ENCODE data around the gene HADHB.

HADHB gene

GRCh38 chr2:26269571-26270158 lies 24.9 kb downstream of the HADHB start:
- H3K36me3 Mint-ChIP-seq (ENCODE audit: low read depth) = peaks cover 23% of the 10 kb centered on the region
- TF ChIP-seq CTCF (IDR thresholded peaks at IDR 0.05) = no peak
- peaks cover 4% of the 10 kb centered on the region for H3K4me1 Mint-ChIP-seq
- H3K27me3 Mint-ChIP-seq (ENCODE audit: low read depth, poor library complexity) = no peaks in the 10 kb centered on the region
- no peak overlapping the region for H3K27ac Mint-ChIP-seq
- DNase-seq = no peak
- H3K4me3 Mint-ChIP-seq = no peak overlapping the region
- H3K9me3 Mint-ChIP-seq = no peaks in the 10 kb centered on the region

GRCh38 chr2:26270373-26270772 lies 25.6 kb downstream of the HADHB start:
- Mint-ChIP-seq H3K27me3 (ENCODE audit: low read depth, poor library complexity) (no peaks in the 10 kb centered on the region), H3K27ac (peak overlapping the region; percentile 30), H3K4me1 (peaks cover 4% of the 10 kb centered on the region), H3K36me3 (ENCODE audit: low read depth) (peaks cover 23% of the 10 kb centered on the region), H3K4me3 (no peak overlapping the region), H3K9me3 (no peaks in the 10 kb centered on the region)
- no peak for TF ChIP-seq CTCF (IDR thresholded peaks at IDR 0.05)
- no peak for DNase-seq

DNA sequence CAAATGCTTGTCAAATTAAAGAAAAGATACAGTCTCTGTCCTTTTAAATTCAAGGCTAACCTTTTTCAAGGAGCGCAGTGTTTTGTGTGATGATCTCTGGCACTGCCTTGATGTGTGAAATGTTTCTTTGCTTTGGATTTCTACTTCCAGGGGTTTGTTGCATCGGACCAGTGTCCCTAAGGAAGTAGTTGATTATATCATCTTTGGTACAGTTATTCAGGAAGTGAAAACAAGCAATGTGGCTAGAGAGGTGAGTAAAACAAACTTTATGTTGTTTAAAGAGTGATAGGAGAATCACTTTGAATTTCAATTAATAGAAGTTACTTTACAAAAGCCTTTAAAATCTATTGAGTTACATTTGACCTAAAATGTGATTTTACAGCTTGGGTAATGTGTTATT lies 28.8 kb downstream of the HADHB start:
- DNase-seq = no peak
- no peaks in the 10 kb centered on the region for H3K27me3 Mint-ChIP-seq (ENCODE audit: low read depth, poor library complexity)
- H3K27ac Mint-ChIP-seq = no peak overlapping the region
- no peaks in the 10 kb centered on the region for H3K9me3 Mint-ChIP-seq
- peaks cover 4% of the 10 kb centered on the region for H3K4me1 Mint-ChIP-seq
- no peak overlapping the region for H3K4me3 Mint-ChIP-seq
- no peak for TF ChIP-seq CTCF (IDR thresholded peaks at IDR 0.05)
- H3K36me3 Mint-ChIP-seq (ENCODE audit: low read depth) = peaks cover 13% of the 10 kb centered on the region

DNA sequence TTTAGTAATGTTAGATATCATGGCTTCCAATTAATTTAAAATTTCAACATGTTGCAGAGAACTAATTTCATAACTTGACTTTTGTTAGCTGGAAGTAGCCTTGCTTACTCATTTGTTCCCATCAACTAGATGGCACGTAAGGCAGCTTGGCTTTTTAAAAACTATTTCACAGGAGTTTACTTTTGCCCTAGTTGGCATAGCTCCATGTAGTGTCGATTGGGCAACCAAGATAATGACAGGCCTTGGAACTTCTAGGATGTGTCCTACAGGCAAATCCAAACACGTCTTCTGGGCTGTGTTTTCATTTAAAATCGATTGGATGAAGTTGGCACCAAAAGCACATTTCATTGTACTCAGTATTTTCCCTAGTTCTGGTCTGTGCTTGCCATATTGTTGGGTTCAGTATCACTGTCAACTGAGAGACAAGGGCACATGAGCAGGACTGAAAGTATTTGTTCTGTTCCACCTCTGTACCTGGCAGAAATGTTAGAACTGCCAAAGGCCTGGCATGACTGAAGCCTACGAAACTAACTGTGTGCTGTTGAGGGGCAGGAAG lies 29.4 kb downstream of the HADHB start:
- no peaks in the 10 kb centered on the region for H3K9me3 Mint-ChIP-seq
- no peak overlapping the region for H3K4me3 Mint-ChIP-seq
- DNase-seq = no peak
- H3K27ac Mint-ChIP-seq = no peak overlapping the region
- peaks cover 17% of the 10 kb centered on the region for H3K36me3 Mint-ChIP-seq (ENCODE audit: low read depth)
- H3K27me3 Mint-ChIP-seq (ENCODE audit: low read depth, poor library complexity) = no peaks in the 10 kb centered on the region
- peaks cover 4% of the 10 kb centered on the region for H3K4me1 Mint-ChIP-seq
- TF ChIP-seq CTCF (IDR thresholded peaks at IDR 0.05) = no peak

- H3K27ac Mint-ChIP-seq = no peak overlapping the region
- H3K4me1 Mint-ChIP-seq = no peaks in the 10 kb centered on the region
- H3K27me3 Mint-ChIP-seq (ENCODE audit: low read depth, poor library complexity) = no peaks in the 10 kb centered on the region
- TF ChIP-seq CTCF (IDR thresholded peaks at IDR 0.05) = no peak
- no peaks in the 10 kb centered on the region for H3K9me3 Mint-ChIP-seq
- no peak overlapping the region for H3K4me3 Mint-ChIP-seq
- H3K36me3 Mint-ChIP-seq (ENCODE audit: low read depth) = peaks cover 29% of the 10 kb centered on the region
- no peak for DNase-seq
Observed at GRCh38 chr2:26276484-26277227, 31.9 kb downstream of the HADHB start.
